GM23338 (cell line): Measurements from ENCODE around the gene PDHA2. TPM values are rescaled to one million over a fixed set of nuclear protein-coding genes. Genes with fewer than 3 reads are reported as not detected.

Source experiments
- ATAC-seq: fragments of 200-7000 bp; cut with Tn5 transposase; 3 replicates; pipeline ENCODE4 v1.9.1; 2020
- DNase-seq: peaks from one replicate; pipeline ENCODE4 v3.0.0-alpha.2; 2015; ENCODE audit warnings: low spot score
- H2AFZ ChIP-seq: fragments of 200-600 bp; sonication (generic); 2 replicates; pipeline ENCODE4 v1.8.0; 2016; ENCODE audit warnings: antibody characterized with exemption, mild to moderate bottlenecking, moderate library complexity
- H3F3A ChIP-seq: fragments of 200-600 bp; sonication (generic); replicated peaks from 2 replicates; pipeline ENCODE4 v1.8.0; 2017; ENCODE audit warnings: antibody characterized with exemption, mixed run types, low read depth
- H3K27ac ChIP-seq: fragments of 200-600 bp; sonication (generic); 2 replicates; pipeline ENCODE4 v1.6.1; 2016; ENCODE audit warnings: low read depth
- H3K27me3 ChIP-seq: fragments of 200-600 bp; sonication (generic); 2 replicates; pipeline ENCODE4 v1.8.0; 2016; ENCODE audit warnings: mild to moderate bottlenecking, mixed run types, moderate library complexity; ENCODE audit not compliant: insufficient read depth
- H3K36me3 ChIP-seq: fragments of 200-600 bp; sonication (generic); 2 replicates; pipeline ENCODE4 v1.8.0; 2016; ENCODE audit warnings: mild to moderate bottlenecking; ENCODE audit not compliant: insufficient read depth
- H3K4me1 ChIP-seq: fragments of 200-600 bp; sonication (generic); 2 replicates; pipeline ENCODE4 v1.8.0; 2016; ENCODE audit warnings: mild to moderate bottlenecking, moderate library complexity; ENCODE audit not compliant: insufficient read depth
- H3K4me2 ChIP-seq: fragments of 200-600 bp; sonication (generic); 2 replicates; pipeline ENCODE4 v1.7.1; 2017; ENCODE audit warnings: mixed run types
- H3K4me3 ChIP-seq: fragments of 200-600 bp; sonication (generic); 2 replicates; pipeline ENCODE4 v1.6.1; 2016; ENCODE audit warnings: mixed run types
- H3K79me2 ChIP-seq: fragments of 200-600 bp; sonication (generic); replicated peaks from 2 replicates; pipeline ENCODE4 v1.8.0; 2017; ENCODE audit warnings: mild to moderate bottlenecking; ENCODE audit not compliant: insufficient read depth
- H3K9me2 ChIP-seq: fragments of 200-600 bp; sonication (generic); 2 replicates; pipeline ENCODE4 v1.8.0; 2017; ENCODE audit not compliant: insufficient read depth
- H4K20me1 ChIP-seq: fragments of 200-600 bp; sonication (generic); replicated peaks from 2 replicates; pipeline ENCODE4 v1.8.0; 2017; ENCODE audit warnings: mild to moderate bottlenecking; ENCODE audit not compliant: insufficient read depth
- H3K27ac Mint-ChIP-seq: 2 replicates; pipeline ENCODE4 v1.8.0; 2020; ENCODE audit warnings: inconsistent platforms, mild to moderate bottlenecking, moderate library complexity, mixed read lengths
- H3K27me3 Mint-ChIP-seq: 3 replicates; pipeline ENCODE4 v1.8.0; 2022; ENCODE audit warnings: low read depth, mild to moderate bottlenecking, moderate library complexity, mixed read lengths, inconsistent platforms; ENCODE audit not compliant: insufficient read depth, poor library complexity
- H3K36me3 Mint-ChIP-seq: 3 replicates; pipeline ENCODE4 v1.8.0; 2021; ENCODE audit warnings: low read depth, mild to moderate bottlenecking, inconsistent platforms, moderate library complexity, mixed read lengths
- H3K4me1 Mint-ChIP-seq: 3 replicates; pipeline ENCODE4 v1.8.0; 2020; ENCODE audit warnings: mild to moderate bottlenecking, inconsistent platforms, mixed read lengths
- H3K4me3 Mint-ChIP-seq: 3 replicates; pipeline ENCODE4 v1.8.0; 2021; ENCODE audit warnings: moderate library complexity, mild to moderate bottlenecking, inconsistent platforms, mixed read lengths
- H3K9me3 Mint-ChIP-seq: 3 replicates; pipeline ENCODE4 v1.8.0; 2020; ENCODE audit warnings: moderate library complexity, mild to moderate bottlenecking, inconsistent platforms, mixed read lengths
- CREB1 ChIP-seq: fragments of 250-450 bp; sonication (Bioruptor Pico); IDR thresholded peaks from 2 replicates; pipeline ENCODE4 v1.5.0; 2020; ENCODE audit warnings: low read depth, mild to moderate bottlenecking, moderate library complexity
- EZH2 ChIP-seq: fragments of 200-600 bp; sonication (generic); IDR thresholded peaks from one replicate; pipeline ENCODE4 v1.8.0; 2017; ENCODE audit warnings: antibody characterized with exemption, mild to moderate bottlenecking, low read depth; ENCODE audit not compliant: unreplicated experiment
- NANOG ChIP-seq: IDR thresholded peaks from 2 replicates; pipeline ENCODE4 v1.6.1; 2016; ENCODE audit warnings: antibody characterized with exemption, borderline replicate concordance
- STAT1 ChIP-seq: IDR thresholded peaks from one replicate; pipeline ENCODE4 v1.6.1; 2016; ENCODE audit warnings: antibody characterized with exemption; ENCODE audit not compliant: unreplicated experiment
- ZNF331 ChIP-seq: fragments of 250-450 bp; sonication (Bioruptor Pico); IDR thresholded peaks from 2 replicates; pipeline ENCODE4 v1.5.0; 2020; ENCODE audit warnings: low read depth, mild to moderate bottlenecking, moderate library complexity
- ZNF462 ChIP-seq: fragments of 250-450 bp; sonication (Bioruptor Pico); IDR thresholded peaks from 2 replicates; pipeline ENCODE4 v1.5.0; 2020; ENCODE audit warnings: mild to moderate bottlenecking, moderate library complexity
- polyA plus RNA-seq: library from polyadenylated mRNA; unstranded; fragments of >200 nt; fragmentation: Nextera tagmentation; extraction: Ambion mirVana; gene quantifications from 2 replicates; pipeline ENCODE4 v1.2.1, GENCODE V29; 2016
- total RNA-seq: library from RNA; depleted of rRNA; stranded (reverse); fragments of >200 nt; shearing (Covaris generic); gene quantifications from 2 replicates; pipeline ENCODE4 v1.2.3, GENCODE V29; 2014
- TF ChIP-seq, protein P1 (sequence below), 2 experiments: fragments of 200-600 bp in 1 of 2; sonication (generic) in 1 of 2; conservative IDR thresholded peaks; 2 replicates each; pipeline versions ENCODE4 v1.5.1 to v1.6.1; 2016 to 2017; ENCODE audit warnings: antibody characterized with exemption in 2 of 2, low read depth in 2 of 2, mild to moderate bottlenecking in 2 of 2, moderate library complexity in 1 of 2

The PDHA2 gene
- total and polyA plus RNA-seq, 2 experiments from 2014 or later, result not detected

- no peaks in the 10 kb centered on the region for H3K27me3 ChIP-seq
- no peaks in the 10 kb centered on the region for H3K79me2 ChIP-seq
- no peaks in the 10 kb centered on the region for H3K36me3 Mint-ChIP-seq
- peaks cover 9% of the 10 kb centered on the region for H3K4me1 ChIP-seq
- peaks cover 5% of the 10 kb centered on the region for H3K27me3 Mint-ChIP-seq
- H3F3A ChIP-seq, result no peaks in the 10 kb centered on the region
- H2AFZ ChIP-seq, result 0 out of 2 replicates have a peak overlapping the region, but pooled peaks have one; percentile 5
- H3K4me1 Mint-ChIP-seq, result peaks cover 21% of the 10 kb centered on the region
- no peak overlapping the region for H3K27ac ChIP-seq
- H3K9me2 ChIP-seq, result no peaks in the 10 kb centered on the region
- ATAC-seq (no peak), DNase-seq (no peak)
- H3K4me2 ChIP-seq, result no peak overlapping the region
- H3K4me3 ChIP-seq, result no peak overlapping the region
- no peak overlapping the region for H3K27ac Mint-ChIP-seq
- no peaks in the 10 kb centered on the region for H3K36me3 ChIP-seq
- no peaks in the 10 kb centered on the region for H4K20me1 ChIP-seq
- H3K4me3 Mint-ChIP-seq, result no peak overlapping the region
- peaks cover 6% of the 10 kb centered on the region; the same call in 2 of the 3 replicates for H3K9me3 Mint-ChIP-seq
- no peak for TF ChIP-seq ZNF331 (CRISPR knock-in tag)
- TF ChIP-seq EZH2, result no peak
- no peak for TF ChIP-seq CREB1 (CRISPR knock-in tag)
These were observed 6.1 kb upstream of the PDHA2 start for GRCh38 chr4:95833711-95834194.

DNA sequence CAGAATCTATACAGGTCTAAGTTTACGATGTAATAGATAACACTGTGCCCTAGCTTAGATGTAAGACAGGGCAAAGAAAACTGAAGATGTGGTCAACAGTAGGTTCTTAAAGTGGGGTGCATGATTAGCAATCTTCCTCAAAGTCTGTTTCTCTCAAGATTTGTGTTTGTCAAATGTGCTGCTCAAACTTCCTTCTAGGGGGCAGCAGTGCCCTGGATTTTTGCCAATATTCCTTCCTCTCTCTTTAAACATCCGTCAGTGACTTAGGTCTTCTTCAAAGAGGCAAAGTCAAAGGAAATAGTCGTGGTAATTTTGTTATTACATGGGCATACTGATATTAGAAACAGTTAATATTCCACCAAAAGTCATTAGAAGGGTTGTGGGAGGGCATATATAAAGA lies 4.2 kb upstream of the PDHA2 start:
- Histone ChIP-seq H3F3A (no peaks in the 10 kb centered on the region), H3K36me3 (no peaks in the 10 kb centered on the region), H3K4me1 (peaks cover 14% of the 10 kb centered on the region), H2AFZ (no peak overlapping the region), H3K4me2 (no peak overlapping the region), H3K4me3 (no peak overlapping the region), H3K27ac (no peak overlapping the region), H3K27me3 (no peaks in the 10 kb centered on the region), H3K9me2 (no peaks in the 10 kb centered on the region), H3K79me2 (no peaks in the 10 kb centered on the region), H4K20me1 (no peaks in the 10 kb centered on the region)
- Mint-ChIP-seq H3K9me3 (peaks cover 12% of the 10 kb centered on the region; the same call in 1 of the 3 replicates), H3K4me1 (peaks cover 28% of the 10 kb centered on the region), H3K27ac (no peak overlapping the region), H3K4me3 (no peak overlapping the region), H3K36me3 (peaks cover 16% of the 10 kb centered on the region), H3K27me3 (peaks cover 5% of the 10 kb centered on the region)
- DNase-seq (peak; percentile 73), ATAC-seq (no peak; the same call in 2 of the 3 replicates)
- TF ChIP-seq STAT1 (no peak), ZNF331 (CRISPR knock-in tag) (no peak)
- TF ChIP-seq, protein P1, sequence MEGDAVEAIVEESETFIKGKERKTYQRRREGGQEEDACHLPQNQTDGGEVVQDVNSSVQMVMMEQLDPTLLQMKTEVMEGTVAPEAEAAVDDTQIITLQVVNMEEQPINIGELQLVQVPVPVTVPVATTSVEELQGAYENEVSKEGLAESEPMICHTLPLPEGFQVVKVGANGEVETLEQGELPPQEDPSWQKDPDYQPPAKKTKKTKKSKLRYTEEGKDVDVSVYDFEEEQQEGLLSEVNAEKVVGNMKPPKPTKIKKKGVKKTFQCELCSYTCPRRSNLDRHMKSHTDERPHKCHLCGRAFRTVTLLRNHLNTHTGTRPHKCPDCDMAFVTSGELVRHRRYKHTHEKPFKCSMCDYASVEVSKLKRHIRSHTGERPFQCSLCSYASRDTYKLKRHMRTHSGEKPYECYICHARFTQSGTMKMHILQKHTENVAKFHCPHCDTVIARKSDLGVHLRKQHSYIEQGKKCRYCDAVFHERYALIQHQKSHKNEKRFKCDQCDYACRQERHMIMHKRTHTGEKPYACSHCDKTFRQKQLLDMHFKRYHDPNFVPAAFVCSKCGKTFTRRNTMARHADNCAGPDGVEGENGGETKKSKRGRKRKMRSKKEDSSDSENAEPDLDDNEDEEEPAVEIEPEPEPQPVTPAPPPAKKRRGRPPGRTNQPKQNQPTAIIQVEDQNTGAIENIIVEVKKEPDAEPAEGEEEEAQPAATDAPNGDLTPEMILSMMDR (conservative IDR thresholded peaks at IDR 0.05; ENCODE audit: low read depth in 2 of 2), result peak; percentile 79 to 86

DNA sequence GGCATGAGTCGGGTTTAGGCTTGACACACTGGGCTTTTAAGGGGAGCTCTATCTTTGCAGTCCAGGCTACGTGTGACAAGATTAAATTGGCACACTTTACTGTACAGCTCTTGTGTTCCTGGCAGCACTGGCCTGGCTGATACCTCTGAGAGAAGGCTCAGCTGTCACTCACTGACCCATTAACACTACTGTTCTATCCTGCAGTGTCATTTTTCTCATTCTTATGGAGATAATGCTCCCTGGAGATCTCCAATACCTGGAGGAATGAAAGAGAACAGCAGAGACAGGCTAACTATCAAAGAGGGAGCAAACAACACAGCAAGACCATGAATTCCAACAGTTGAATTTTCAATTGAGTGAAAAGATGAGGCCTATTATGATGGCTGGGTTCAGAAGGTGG lies 1.7 kb upstream of the PDHA2 start:
- H3K4me1 ChIP-seq, result peaks cover 14% of the 10 kb centered on the region
- H3F3A ChIP-seq, result no peaks in the 10 kb centered on the region
- H3K4me3 Mint-ChIP-seq, result peak overlapping the region; percentile 28; the same call in 1 of the 3 replicates
- no peaks in the 10 kb centered on the region for H4K20me1 ChIP-seq
- H3K4me2 ChIP-seq, result peak overlapping the region; percentile 33
- H3K9me2 ChIP-seq, result no peaks in the 10 kb centered on the region
- H3K4me1 Mint-ChIP-seq, result peaks cover 28% of the 10 kb centered on the region
- peaks cover 12% of the 10 kb centered on the region; the same call in 1 of the 3 replicates for H3K9me3 Mint-ChIP-seq
- peak; percentile 97 for ATAC-seq
- peaks cover 5% of the 10 kb centered on the region for H3K27me3 Mint-ChIP-seq
- no peaks in the 10 kb centered on the region for H3K36me3 ChIP-seq
- no peak overlapping the region for H3K27ac ChIP-seq
- DNase-seq, result peak; percentile 38
- H3K79me2 ChIP-seq, result no peaks in the 10 kb centered on the region
- no peak overlapping the region for H3K4me3 ChIP-seq
- H2AFZ ChIP-seq, result no peak overlapping the region
- H3K27me3 ChIP-seq, result no peaks in the 10 kb centered on the region
- H3K27ac Mint-ChIP-seq, result peak overlapping the region; percentile 76; the same call in 1 of the 2 replicates
- peaks cover 18% of the 10 kb centered on the region for H3K36me3 Mint-ChIP-seq
- TF ChIP-seq NANOG, result peak; percentile 62; the same call in 1 of the 2 replicates
- TF ChIP-seq ZNF462, result peak; percentile 87
- TF ChIP-seq ZNF331 (CRISPR knock-in tag), result no peak
